Measurements from ENCODE around the gene TRPM1.

Gene TRPM1

DNA sequence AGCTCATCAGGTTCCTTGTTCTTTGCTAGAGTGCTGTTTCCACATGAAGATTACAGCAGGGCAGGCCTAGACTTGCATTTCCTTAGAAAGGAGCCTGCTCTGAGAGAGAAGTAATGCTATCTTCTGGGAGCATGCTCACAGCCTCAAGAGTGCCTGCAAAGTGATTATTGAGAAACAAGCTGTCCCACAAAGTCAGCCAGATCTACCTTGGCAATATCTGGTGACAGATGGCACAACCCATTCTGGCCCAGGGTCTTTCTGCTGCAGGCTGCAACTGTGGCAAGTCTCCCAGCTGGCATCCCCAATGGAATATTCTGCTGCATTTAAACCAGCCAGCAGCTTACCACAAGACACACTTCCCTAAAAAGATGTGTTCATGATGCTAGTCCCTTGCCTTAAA lies 139.4 kb downstream of the TRPM1 start:
- POLR2A ChIA-PET, result no interaction called here
- CTCF ChIA-PET, result interaction anchor here (0.8 to 1.5 kb wide), 2 partner anchors 10 to 167 kb away, joined by 3 to 7 read pairs; no protein-coding TSS in a partner anchor
- TF ChIP-seq, protein P1, sequence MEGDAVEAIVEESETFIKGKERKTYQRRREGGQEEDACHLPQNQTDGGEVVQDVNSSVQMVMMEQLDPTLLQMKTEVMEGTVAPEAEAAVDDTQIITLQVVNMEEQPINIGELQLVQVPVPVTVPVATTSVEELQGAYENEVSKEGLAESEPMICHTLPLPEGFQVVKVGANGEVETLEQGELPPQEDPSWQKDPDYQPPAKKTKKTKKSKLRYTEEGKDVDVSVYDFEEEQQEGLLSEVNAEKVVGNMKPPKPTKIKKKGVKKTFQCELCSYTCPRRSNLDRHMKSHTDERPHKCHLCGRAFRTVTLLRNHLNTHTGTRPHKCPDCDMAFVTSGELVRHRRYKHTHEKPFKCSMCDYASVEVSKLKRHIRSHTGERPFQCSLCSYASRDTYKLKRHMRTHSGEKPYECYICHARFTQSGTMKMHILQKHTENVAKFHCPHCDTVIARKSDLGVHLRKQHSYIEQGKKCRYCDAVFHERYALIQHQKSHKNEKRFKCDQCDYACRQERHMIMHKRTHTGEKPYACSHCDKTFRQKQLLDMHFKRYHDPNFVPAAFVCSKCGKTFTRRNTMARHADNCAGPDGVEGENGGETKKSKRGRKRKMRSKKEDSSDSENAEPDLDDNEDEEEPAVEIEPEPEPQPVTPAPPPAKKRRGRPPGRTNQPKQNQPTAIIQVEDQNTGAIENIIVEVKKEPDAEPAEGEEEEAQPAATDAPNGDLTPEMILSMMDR (IDR thresholded peaks at IDR 0.05; ENCODE audit: control extremely low read depth, extremely low read depth, low read depth, missing control alignments), result no peak
- DNase-seq (ENCODE audit: extremely low spot score), result no peak

DNA sequence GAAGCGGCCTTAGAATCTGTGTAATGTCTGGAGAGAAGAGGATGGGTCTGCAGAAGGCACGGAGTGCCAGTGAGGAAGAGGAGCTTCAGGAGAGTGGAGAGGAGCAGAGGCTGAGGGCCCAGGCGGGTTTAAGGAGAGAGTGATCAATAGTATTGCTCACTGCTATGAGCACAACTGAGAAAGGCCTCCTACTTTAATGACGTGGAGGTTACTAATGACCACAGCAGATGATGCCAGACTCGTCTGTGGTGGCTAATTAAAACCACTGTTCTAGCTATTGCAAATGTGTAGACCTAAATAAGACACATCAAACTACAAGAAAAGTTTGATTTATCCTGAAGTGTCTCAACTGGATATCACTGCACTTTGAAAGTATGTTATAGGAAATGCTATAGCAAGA lies 143.3 kb downstream of the TRPM1 start:
- ChIA-PET POLR2A (no interaction called here), CTCF (interaction anchor here (1.7 kb wide), 1 partner anchor 10 kb away, joined by 6 read pairs; no protein-coding TSS in a partner anchor)
- no peak for DNase-seq (ENCODE audit: extremely low spot score)
- TF ChIP-seq, protein P1 (IDR thresholded peaks at IDR 0.05; ENCODE audit: control extremely low read depth, extremely low read depth, low read depth, missing control alignments), result no peak

DNA sequence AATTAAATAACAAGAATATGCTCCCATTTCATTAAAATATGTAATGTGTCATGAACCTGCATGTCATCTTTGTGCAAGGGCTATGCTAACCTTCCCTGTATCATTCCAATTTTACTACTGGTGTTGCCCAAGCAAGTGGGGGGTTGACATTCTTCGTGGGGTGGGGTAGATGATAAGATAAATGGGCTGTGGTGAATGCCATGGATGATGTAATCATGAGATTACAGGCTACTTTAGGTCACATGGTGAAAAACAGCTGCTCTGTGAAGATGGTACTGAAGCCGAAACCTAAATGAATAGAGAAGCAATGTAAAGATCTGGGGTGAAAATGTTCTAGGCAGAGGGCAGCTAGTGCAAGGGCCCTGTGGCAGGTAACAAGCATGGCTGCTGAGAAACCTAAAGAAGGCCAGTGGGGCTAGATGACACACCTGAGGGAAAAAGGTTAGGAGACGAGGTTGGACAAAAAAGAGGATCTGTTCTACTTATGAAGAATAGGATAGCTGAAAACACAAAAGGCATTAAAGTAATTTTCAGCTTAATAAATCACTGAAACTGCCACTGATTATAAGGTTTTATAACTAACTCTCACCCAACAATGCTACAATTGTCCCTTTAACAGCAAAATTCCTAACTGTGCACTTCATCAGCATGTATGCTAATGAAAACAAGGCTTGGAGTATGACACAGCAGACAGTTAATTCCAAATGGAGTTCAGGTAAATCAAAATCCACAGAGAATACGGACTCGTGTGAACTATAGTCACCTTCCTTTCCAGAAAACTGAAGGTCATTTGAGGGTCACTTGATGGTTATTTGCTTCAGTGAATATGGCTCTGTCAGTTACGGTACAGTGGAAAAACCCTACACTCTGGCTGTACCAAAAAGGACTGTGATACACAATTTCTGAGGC lies 145.1 kb downstream of the TRPM1 start:
- DNase-seq (ENCODE audit: extremely low spot score), result no peak
- POLR2A ChIA-PET, result no interaction called here

DNA sequence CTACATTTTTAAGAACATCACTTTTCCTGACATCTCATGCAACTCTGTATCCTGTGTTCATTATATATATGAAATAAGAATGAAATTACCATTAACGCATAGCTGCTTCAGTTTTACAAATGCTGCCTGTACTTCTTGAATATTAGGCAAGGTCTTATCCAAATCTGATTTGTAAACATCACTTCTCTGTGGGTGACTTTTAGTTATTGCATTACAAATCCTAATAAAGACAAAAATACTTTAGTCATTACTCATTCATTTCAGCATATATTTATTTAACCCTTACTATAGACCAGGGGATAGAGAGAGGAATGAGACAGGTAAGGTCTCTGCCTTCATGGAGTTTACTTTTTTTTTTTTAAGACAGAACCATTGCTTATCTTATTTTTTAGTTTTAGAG lies 146.9 kb downstream of the TRPM1 start:
- ChIA-PET CTCF (no interaction called here), POLR2A (no interaction called here)
- no peak for DNase-seq (ENCODE audit: extremely low spot score)
- TF ChIP-seq, protein P1 (IDR thresholded peaks at IDR 0.05; ENCODE audit: control extremely low read depth, extremely low read depth, low read depth, missing control alignments), result no peak

More for the DNA sequence above, 145.1 kb downstream of the TRPM1 start:
- TF ChIP-seq, protein P1 (IDR thresholded peaks at IDR 0.05; ENCODE audit: control extremely low read depth, extremely low read depth, low read depth, missing control alignments), result no peak
- CTCF ChIA-PET, result interaction anchor here (1.4 kb wide), 1 partner anchor 173 kb away, joined by 3 read pairs; no protein-coding TSS in a partner anchor

DNA sequence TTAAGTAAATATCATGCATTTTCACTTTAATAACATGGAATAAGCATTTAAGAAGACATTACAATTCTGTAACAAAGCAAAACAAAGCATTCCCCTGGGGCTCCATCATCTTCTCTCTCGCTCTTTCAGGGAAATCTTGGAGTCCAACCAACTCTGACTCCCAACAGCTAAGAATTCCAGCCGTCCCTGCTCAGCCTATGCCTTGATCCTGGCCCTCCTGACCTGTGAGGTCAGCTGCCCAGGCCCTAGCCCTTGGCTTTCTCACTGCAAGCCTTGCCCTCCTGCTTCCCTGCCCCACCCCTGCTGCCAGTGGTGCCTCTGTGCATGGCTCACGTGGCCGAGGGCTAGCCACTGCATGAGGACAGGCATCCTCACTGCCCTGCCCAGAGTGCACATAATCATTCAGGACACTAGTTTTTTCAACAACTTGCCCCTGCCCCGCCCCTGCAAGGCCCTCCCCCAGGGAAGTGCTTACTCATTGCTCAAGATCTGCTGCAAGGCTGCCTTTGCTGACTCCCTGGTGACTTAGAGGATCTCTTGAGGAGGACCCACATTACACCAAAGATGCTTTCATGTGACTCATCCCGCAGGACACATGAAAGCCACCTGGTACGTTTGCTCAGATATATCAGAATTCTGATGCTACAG lies 147.7 kb downstream of the TRPM1 start:
- DNase-seq (ENCODE audit: extremely low spot score), result no peak
- ChIA-PET POLR2A (no interaction called here), CTCF (interaction anchor here (1.5 to 1.7 kb wide), 2 partner anchors 12 to 14 kb away, joined by 3 to 6 read pairs; no protein-coding TSS in a partner anchor)
- TF ChIP-seq, protein P1 (IDR thresholded peaks at IDR 0.05; ENCODE audit: control extremely low read depth, extremely low read depth, low read depth, missing control alignments), result no peak

DNA sequence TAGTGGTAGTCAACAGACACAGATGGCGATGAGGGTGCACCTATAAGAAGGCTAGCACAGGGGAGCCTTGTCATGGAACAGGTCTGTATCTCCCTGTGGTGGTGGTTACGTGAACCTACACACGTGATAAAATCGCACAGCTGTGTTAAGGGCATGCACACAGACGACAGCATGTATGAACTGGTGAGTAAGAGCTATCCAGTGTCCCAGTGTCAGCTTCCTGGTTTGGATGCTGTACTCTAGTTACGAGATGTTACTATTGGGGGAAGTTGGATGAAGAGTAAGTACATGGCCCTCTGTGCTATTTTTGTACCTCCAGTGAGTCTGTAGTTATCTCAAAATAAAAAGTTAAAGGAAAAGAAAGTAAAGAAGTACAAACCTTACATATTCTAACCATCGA lies 148.3 kb downstream of the TRPM1 start:
- ChIA-PET CTCF (interaction anchor here (1.5 to 1.7 kb wide), 2 partner anchors 12 to 15 kb away, joined by 3 to 6 read pairs; no protein-coding TSS in a partner anchor), POLR2A (no interaction called here)
- no peak for DNase-seq (ENCODE audit: extremely low spot score)
- TF ChIP-seq, protein P1 (IDR thresholded peaks at IDR 0.05; ENCODE audit: control extremely low read depth, extremely low read depth, low read depth, missing control alignments), result no peak
